ENCODE measurements around the gene OXCT2. TPM values are rescaled to one million over a fixed set of nuclear protein-coding genes. Genes with fewer than 3 reads are reported as not detected.
"Not testable (repeated sequence)": the region's sequence is repeated elsewhere in the genome, so short reads cannot be mapped to it uniquely, and the experiment has no call there.

Gene OXCT2
- total RNA-seq, 2 experiments from 2014 or later = not detected

- Mint-ChIP-seq H3K4me1 (ENCODE audit: low read depth) (no peaks in the 10 kb centered on the region), H3K4me3 (no peak overlapping the region), H3K9me3 (no peaks in the 10 kb centered on the region), H3K27me3 (peaks cover 10% of the 10 kb centered on the region), H3K27ac (no peak overlapping the region), H3K36me3 (ENCODE audit: low read depth) (no peaks in the 10 kb centered on the region)
- no peak overlapping the region for H3K4me3 ChIP-seq (ENCODE audit: low read length)
- H3K36me3 ChIP-seq (ENCODE audit: insufficient read depth, low read length) = no peaks in the 10 kb centered on the region
- CTCF ChIA-PET = no interaction called here
- POLR2A ChIA-PET = no interaction called here
- ATAC-seq (ENCODE audit: poor library complexity) (no peak), DNase-seq (no peak)
- intact Hi-C loops (cut with DNase I, micrococcal nuclease) = no loop called here
- H3K27me3 ChIP-seq (ENCODE audit: control insufficient read depth in 1 of 2, insufficient read depth in 2 of 2, low read length in 2 of 2) = no peaks in the 10 kb centered on the region
- TF ChIP-seq CTCF (IDR thresholded peaks at IDR 0.05) = no peak
- no peaks in the 10 kb centered on the region for H3K4me1 ChIP-seq (ENCODE audit: insufficient read depth, low read length)
- H3K9me3 ChIP-seq (ENCODE audit: control insufficient read depth in 1 of 2, insufficient read depth in 1 of 2, low read length in 2 of 2) = no peaks in the 10 kb centered on the region
- H3K27ac ChIP-seq (ENCODE audit: low read depth in 1 of 2, low read length in 2 of 2) = no peak overlapping the region
Measured at GRCh38 chr1:39776886-39777285, 5.7 kb upstream of the OXCT2 start.

- CTCF ChIA-PET = no interaction called here
- H3K27ac ChIP-seq (ENCODE audit: low read depth in 1 of 2, low read length in 2 of 2) = no peak overlapping the region
Measured at GRCh38 chr1:39776400-39776713, 5.2 kb upstream of the OXCT2 start.

GRCh38 chr1:39775676-39776399, 4.7 kb upstream of the OXCT2 start:
- H3K27ac Mint-ChIP-seq; ATAC-seq (ENCODE audit: poor library complexity); H3K4me3 ChIP-seq (ENCODE audit: low read length); H3K27me3 ChIP-seq (ENCODE audit: control insufficient read depth in 1 of 2, insufficient read depth in 2 of 2, low read length in 2 of 2); H3K27me3 Mint-ChIP-seq; POLR2A ChIA-PET; DNase-seq; H3K9me3 ChIP-seq (ENCODE audit: control insufficient read depth in 1 of 2, insufficient read depth in 1 of 2, low read length in 2 of 2); CTCF ChIA-PET; H3K36me3 ChIP-seq (ENCODE audit: insufficient read depth, low read length); H3K36me3 Mint-ChIP-seq (ENCODE audit: low read depth); H3K4me1 Mint-ChIP-seq (ENCODE audit: low read depth); H3K4me3 Mint-ChIP-seq; H3K27ac ChIP-seq (ENCODE audit: low read depth in 1 of 2, low read length in 2 of 2); intact Hi-C loops (cut with DNase I, micrococcal nuclease); H3K9me3 Mint-ChIP-seq; H3K4me1 ChIP-seq (ENCODE audit: insufficient read depth, low read length): not testable (repeated sequence)

More at GRCh38 chr1:39776400-39776713, 5.2 kb upstream of the OXCT2 start:
- ATAC-seq (ENCODE audit: poor library complexity) = no peak
- intact Hi-C loops (cut with DNase I, micrococcal nuclease) = no loop called here
- H3K9me3 ChIP-seq (ENCODE audit: control insufficient read depth in 1 of 2, insufficient read depth in 1 of 2, low read length in 2 of 2) = no peaks in the 10 kb centered on the region
- Mint-ChIP-seq H3K4me3 (no peak overlapping the region), H3K27me3 (peaks cover 10% of the 10 kb centered on the region), H3K9me3 (no peaks in the 10 kb centered on the region), H3K4me1 (ENCODE audit: low read depth) (no peaks in the 10 kb centered on the region), H3K36me3 (ENCODE audit: low read depth) (no peaks in the 10 kb centered on the region), H3K27ac (no peak overlapping the region)
- H3K27me3 ChIP-seq (ENCODE audit: control insufficient read depth in 1 of 2, insufficient read depth in 2 of 2, low read length in 2 of 2) = no peaks in the 10 kb centered on the region
- POLR2A ChIA-PET = no interaction called here
- no peaks in the 10 kb centered on the region for H3K36me3 ChIP-seq (ENCODE audit: insufficient read depth, low read length)
- no peak for TF ChIP-seq CTCF (IDR thresholded peaks at IDR 0.05)
- H3K4me3 ChIP-seq (ENCODE audit: low read length) = no peak overlapping the region
- no peaks in the 10 kb centered on the region for H3K4me1 ChIP-seq (ENCODE audit: insufficient read depth, low read length)
- DNase-seq = no peak

GRCh38 chr1:39775141-39775540, 4.0 kb upstream of the OXCT2 start:
- not testable (repeated sequence) for H3K27me3 Mint-ChIP-seq; ATAC-seq (ENCODE audit: poor library complexity)

GRCh38 chr1:39773369-39773979, 2.3 kb upstream of the OXCT2 start:
- H3K9me3 Mint-ChIP-seq; intact Hi-C loops (cut with DNase I, micrococcal nuclease); DNase-seq; H3K27ac Mint-ChIP-seq; H3K4me3 ChIP-seq (ENCODE audit: low read length); H3K4me1 Mint-ChIP-seq (ENCODE audit: low read depth); H3K36me3 ChIP-seq (ENCODE audit: insufficient read depth, low read length); H3K9me3 ChIP-seq (ENCODE audit: control insufficient read depth in 1 of 2, insufficient read depth in 1 of 2, low read length in 2 of 2); H3K27ac ChIP-seq (ENCODE audit: low read depth in 1 of 2, low read length in 2 of 2); H3K27me3 Mint-ChIP-seq; H3K4me3 Mint-ChIP-seq; H3K27me3 ChIP-seq (ENCODE audit: control insufficient read depth in 1 of 2, insufficient read depth in 2 of 2, low read length in 2 of 2); POLR2A ChIA-PET; H3K36me3 Mint-ChIP-seq (ENCODE audit: low read depth); CTCF ChIA-PET; H3K4me1 ChIP-seq (ENCODE audit: insufficient read depth, low read length): not testable (repeated sequence)
- ATAC-seq (ENCODE audit: poor library complexity) = peak; percentile 62

More at GRCh38 chr1:39775141-39775540, 4.0 kb upstream of the OXCT2 start:
- H3K36me3 ChIP-seq (ENCODE audit: insufficient read depth, low read length); H3K9me3 ChIP-seq (ENCODE audit: control insufficient read depth in 1 of 2, insufficient read depth in 1 of 2, low read length in 2 of 2); H3K9me3 Mint-ChIP-seq; H3K4me3 ChIP-seq (ENCODE audit: low read length); H3K36me3 Mint-ChIP-seq (ENCODE audit: low read depth); POLR2A ChIA-PET; H3K4me1 ChIP-seq (ENCODE audit: insufficient read depth, low read length); DNase-seq; H3K4me1 Mint-ChIP-seq (ENCODE audit: low read depth); H3K27me3 ChIP-seq (ENCODE audit: control insufficient read depth in 1 of 2, insufficient read depth in 2 of 2, low read length in 2 of 2); H3K27ac ChIP-seq (ENCODE audit: low read depth in 1 of 2, low read length in 2 of 2); H3K27ac Mint-ChIP-seq; H3K4me3 Mint-ChIP-seq; CTCF ChIA-PET; intact Hi-C loops (cut with DNase I, micrococcal nuclease): not testable (repeated sequence)

Data from CD4-positive, alpha-beta T cell (primary cell).